GM23248 (cell line): ENCODE measurements around the gene CREBL2. TPM values are rescaled to one million over a fixed set of nuclear protein-coding genes. Genes with fewer than 3 reads are reported as not detected.

Experiments
- DNase-seq: peaks from one replicate; pipeline ENCODE4 v3.0.0-alpha.2; 2015
- H2AFZ ChIP-seq: fragments of 200-600 bp; sonication (generic); 2 replicates; pipeline ENCODE4 v1.6.1; 2016; ENCODE audit warnings: antibody characterized with exemption
- H3F3A ChIP-seq: fragments of 200-600 bp; sonication (generic); 2 replicates; pipeline ENCODE4 v1.6.1; 2016; ENCODE audit warnings: mild to moderate bottlenecking, antibody characterized with exemption, mixed run types; ENCODE audit not compliant: insufficient read depth
- H3K27ac ChIP-seq: fragments of 200-600 bp; sonication (generic); 2 replicates; pipeline ENCODE4 v1.5.1; 2016; ENCODE audit warnings: mild to moderate bottlenecking
- H3K27me3 ChIP-seq: fragments of 200-600 bp; sonication (generic); replicated peaks from 2 replicates; pipeline ENCODE4 v1.6.1; 2016; ENCODE audit warnings: mild to moderate bottlenecking; ENCODE audit not compliant: insufficient read depth
- H3K36me3 ChIP-seq: fragments of 200-600 bp; sonication (generic); 2 replicates; pipeline ENCODE4 v1.6.1; 2016; ENCODE audit warnings: low read depth, mild to moderate bottlenecking
- H3K4me1 ChIP-seq: fragments of 200-600 bp; sonication (generic); 2 replicates; pipeline ENCODE4 v1.6.1; 2016; ENCODE audit warnings: mild to moderate bottlenecking; ENCODE audit not compliant: insufficient read depth
- H3K4me2 ChIP-seq: fragments of 200-600 bp; sonication (generic); one replicate; pipeline ENCODE4 v1.6.1; 2016; ENCODE audit warnings: mild to moderate bottlenecking; ENCODE audit not compliant: unreplicated experiment
- H3K4me3 ChIP-seq: fragments of 200-600 bp; sonication (generic); 2 replicates; pipeline ENCODE4 v1.5.1; 2016; ENCODE audit warnings: mild to moderate bottlenecking
- H3K79me2 ChIP-seq: fragments of 200-600 bp; sonication (generic); 2 replicates; pipeline ENCODE4 v1.6.1; 2016; ENCODE audit warnings: mild to moderate bottlenecking; ENCODE audit not compliant: insufficient read depth
- H3K9ac ChIP-seq: fragments of 200-600 bp; sonication (generic); 2 replicates; pipeline ENCODE4 v1.6.1; 2016; ENCODE audit warnings: mild to moderate bottlenecking
- H3K9me2 ChIP-seq: fragments of 200-600 bp; sonication (generic); 2 replicates; pipeline ENCODE4 v1.6.1; 2016; ENCODE audit warnings: mixed run types, mild to moderate bottlenecking, moderate library complexity; ENCODE audit not compliant: insufficient read depth
- H3K9me3 ChIP-seq: fragments of 200-600 bp; sonication (generic); one replicate; pipeline ENCODE4 v1.6.1; 2017; ENCODE audit warnings: low read depth
- H4K20me1 ChIP-seq: fragments of 200-600 bp; sonication (generic); 2 replicates; pipeline ENCODE4 v1.6.0; 2016; ENCODE audit not compliant: insufficient read depth
- EZH2 ChIP-seq: fragments of 200-600 bp; sonication (generic); IDR thresholded peaks from 2 replicates; pipeline ENCODE4 v1.6.1; 2018; ENCODE audit warnings: antibody characterized with exemption, mild to moderate bottlenecking; ENCODE audit not compliant: insufficient read depth, poor library complexity, severe bottlenecking
- EZH2phosphoT487 ChIP-seq: fragments of 200-600 bp; sonication (generic); IDR thresholded peaks from 2 replicates; pipeline ENCODE4 v1.6.1; 2018; ENCODE audit warnings: antibody characterized with exemption, moderate library complexity, mild to moderate bottlenecking, low read depth; ENCODE audit not compliant: insufficient read depth
- WGBS, 2 experiments: methylation state at CpG; one replicate each; pipeline ENCODE4 v1.1.6; 2015 to 2017; ENCODE audit warnings: low lambda C conversion rate in 2 of 2, low coverage in 1 of 2; ENCODE audit errors: missing lambda C conversion rate in 2 of 2; 5-methylcytosine and 5-hydroxymethylcytosine counted together
- in situ Hi-C: fragments of 300-500 bp; cut with MboI; formaldehyde crosslinking; loops from 2 replicates; pipeline ENCODE4 v1.15.0; 2020
- polyA plus RNA-seq: library from polyadenylated mRNA; unstranded; fragments of >200 nt; fragmentation: Nextera tagmentation; extraction: Ambion mirVana; gene quantifications from 2 replicates; pipeline ENCODE4 v1.2.1, GENCODE V29; 2016
- total RNA-seq: library from RNA; depleted of rRNA; stranded (reverse); fragments of >200 nt; shearing (Covaris generic); gene quantifications from 2 replicates; pipeline ENCODE4 v1.2.3, GENCODE V29; 2014; rRNA removed

CREBL2 gene
- total and polyA plus RNA-seq, 2 experiments from 2014 or later, result 23.4 to 38.4 TPM

DNA sequence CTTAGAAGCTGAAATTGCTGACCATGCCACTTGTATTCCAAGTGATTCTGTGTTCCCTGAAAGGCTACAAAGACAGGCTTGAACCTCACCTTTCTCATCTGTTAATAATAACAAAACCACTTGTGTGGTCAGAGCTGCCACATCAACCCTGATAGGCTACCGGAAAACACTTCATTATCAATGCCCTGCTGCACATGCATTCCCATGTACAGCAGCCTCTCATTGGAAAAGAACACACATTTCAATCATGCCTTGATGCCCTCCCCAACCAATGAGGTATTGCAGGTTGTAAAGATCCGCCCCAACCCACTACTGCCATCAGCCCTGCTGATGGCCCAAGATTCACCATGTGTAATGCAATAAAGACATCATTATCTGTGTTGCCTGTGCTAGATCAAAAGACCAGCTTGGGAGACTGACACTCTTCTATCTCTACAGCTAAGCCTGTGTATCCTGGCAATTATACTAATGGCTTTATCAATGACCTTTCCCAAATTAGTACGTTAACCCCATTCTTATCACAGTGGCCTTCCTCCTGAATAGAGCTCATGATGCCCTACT lies 81.5 kb downstream of the CREBL2 start:
- H3K36me3 ChIP-seq, result no peaks in the 10 kb centered on the region
- H3K4me3 ChIP-seq, result no peak overlapping the region
- WGBS, 2 experiments, result 72 to 85% methylated on average over 3 of the region's 3 CpGs
- no peak for TF ChIP-seq EZH2
- TF ChIP-seq EZH2phosphoT487, result no peak
- H3K27ac ChIP-seq, result no peak overlapping the region
- no peak overlapping the region for H3K9ac ChIP-seq
- no peaks in the 10 kb centered on the region for H3K27me3 ChIP-seq
- no peak overlapping the region for H2AFZ ChIP-seq
- in situ Hi-C loops, result no loop called here
- 0 out of 2 replicates have a peak, but pooled peaks cover 9% of the 10 kb centered on the region for H3K4me1 ChIP-seq
- no peak overlapping the region for H3K4me2 ChIP-seq
- no peaks in the 10 kb centered on the region for H3K79me2 ChIP-seq
- no peak for DNase-seq
- no peaks in the 10 kb centered on the region for H3K9me3 ChIP-seq
- H3K9me2 ChIP-seq, result no peaks in the 10 kb centered on the region
- no peaks in the 10 kb centered on the region for H4K20me1 ChIP-seq
- H3F3A ChIP-seq, result peaks cover 9% of the 10 kb centered on the region; the same call in 1 of the 2 replicates

Other genes starting within 250 kb of the CREBL2 start
- gene DUSP16, start 49.0 kb upstream of the CREBL2 start, total RNA-seq, result 2.8 and 3.0 TPM in 2 replicates
- gene DUSP16, start 49.0 kb upstream of the CREBL2 start, polyA plus RNA-seq, result 0.74 and 1.1 TPM in 2 replicates
- not detected in 2 replicates for gene GPR19, start 84.3 kb downstream of the CREBL2 start, total RNA-seq
- gene GPR19, start 84.3 kb downstream of the CREBL2 start, polyA plus RNA-seq, result 0.18 TPM in 1 of 2 replicates, not detected in the other
- gene CDKN1B, start 105.5 kb downstream of the CREBL2 start, total RNA-seq, result 24.4 and 27.9 TPM in 2 replicates
- gene CDKN1B, start 105.5 kb downstream of the CREBL2 start, polyA plus RNA-seq, result 3.4 TPM in 2 replicates
- gene APOLD1, start 173.8 kb downstream of the CREBL2 start, total RNA-seq, result 5.2 and 5.4 TPM in 2 replicates
- 3.4 and 3.8 TPM in 2 replicates for gene APOLD1, start 173.8 kb downstream of the CREBL2 start, polyA plus RNA-seq
- 124 and 132 TPM in 2 replicates for gene DDX47, start 201.5 kb downstream of the CREBL2 start, total RNA-seq
- 119 and 123 TPM in 2 replicates for gene DDX47, start 201.5 kb downstream of the CREBL2 start, polyA plus RNA-seq